Mesenchymal stem cell (in vitro differentiated cells and primary cell): ENCODE results near the gene CCL4L2.
"Not testable (repeated sequence)": the region's sequence is repeated elsewhere in the genome, so short reads cannot be mapped to it uniquely, and the experiment has no call there.

Source experiments
- DNase-seq: peaks from one replicate; pipeline ENCODE4 v3.0.0-alpha.2; 2013
- H2AFZ ChIP-seq: one replicate; pipeline ENCODE4 v1.6.1; 2013; ENCODE audit warnings: low read depth, mild to moderate bottlenecking, control low read depth, inconsistent platforms, low read length, moderate library complexity
- H2AK5ac ChIP-seq: 2 replicates; pipeline ENCODE4 v1.6.1; 2013; ENCODE audit warnings: low read length, moderate library complexity, mild to moderate bottlenecking, inconsistent platforms; ENCODE audit not compliant: severe bottlenecking
- H2BK120ac ChIP-seq: one replicate; pipeline ENCODE4 v1.6.1; 2013; ENCODE audit warnings: low read depth, mild to moderate bottlenecking, inconsistent platforms, low read length, moderate library complexity
- H2BK12ac ChIP-seq, 2 experiments: one replicate each; pipeline ENCODE4 v1.6.1; 2013; ENCODE audit warnings: inconsistent platforms in 2 of 2, low read length in 2 of 2, mild to moderate bottlenecking in 2 of 2, moderate library complexity in 2 of 2, control low read depth in 1 of 2
- H2BK15ac ChIP-seq: one replicate; pipeline ENCODE4 v1.6.1; 2013; ENCODE audit warnings: mild to moderate bottlenecking, low read depth, inconsistent platforms; ENCODE audit not compliant: poor library complexity, severe bottlenecking
- H2BK5ac ChIP-seq: 2 replicates; pipeline ENCODE4 v1.6.1; 2013; ENCODE audit warnings: low read depth, mild to moderate bottlenecking, low read length, control low read depth, inconsistent platforms; ENCODE audit not compliant: poor library complexity, severe bottlenecking
- H3K14ac ChIP-seq, 2 experiments: one replicate each; pipeline ENCODE4 v1.6.1; 2013; ENCODE audit warnings: inconsistent platforms in 2 of 2, low read length in 2 of 2, control low read depth in 1 of 2, mild to moderate bottlenecking in 1 of 2, moderate library complexity in 1 of 2
- H3K18ac ChIP-seq, 2 experiments: one replicate each; pipeline ENCODE4 v1.6.1; 2013; ENCODE audit warnings: inconsistent platforms in 2 of 2, low read length in 2 of 2, control low read depth in 1 of 2, low read depth in 1 of 2, mild to moderate bottlenecking in 1 of 2
- H3K23ac ChIP-seq, 2 experiments: one replicate each; pipeline ENCODE4 v1.6.1; 2013; ENCODE audit warnings: inconsistent platforms in 2 of 2, low read length in 2 of 2, mild to moderate bottlenecking in 2 of 2, moderate library complexity in 2 of 2, control low read depth in 1 of 2
- H3K27ac ChIP-seq: 2 replicates; pipeline ENCODE4 v1.5.1; 2013; ENCODE audit warnings: mild to moderate bottlenecking, moderate library complexity, low read length, control low read depth, inconsistent platforms; ENCODE audit not compliant: poor library complexity, severe bottlenecking
- H3K27me3 ChIP-seq, 2 experiments: 2 replicates each; pipeline versions ENCODE4 v1.6.1 to v1.7.0; 2013; ENCODE audit warnings: low read length in 2 of 2, mild to moderate bottlenecking in 2 of 2, moderate library complexity in 2 of 2, control low read depth in 1 of 2, inconsistent platforms in 1 of 2; ENCODE audit not compliant: control insufficient read depth in 1 of 2, insufficient read depth in 1 of 2
- H3K36me3 ChIP-seq, 2 experiments: 2 replicates each; pipeline versions ENCODE4 v1.6.1 to v1.7.0; 2013; ENCODE audit warnings: low read length in 2 of 2, control low read depth in 1 of 2, inconsistent platforms in 1 of 2, low read depth in 1 of 2, mild to moderate bottlenecking in 1 of 2; ENCODE audit not compliant: insufficient read depth in 2 of 2, control insufficient read depth in 1 of 2
- H3K4ac ChIP-seq, 2 experiments: one replicate each; pipeline ENCODE4 v1.6.1; 2013; ENCODE audit warnings: inconsistent platforms in 2 of 2, low read length in 2 of 2, mild to moderate bottlenecking in 2 of 2, moderate library complexity in 2 of 2, control low read depth in 1 of 2, low read depth in 1 of 2
- H3K4me1 ChIP-seq: 2 replicates; pipeline ENCODE4 v1.6.1; 2013; ENCODE audit warnings: low read depth, low read length, control low read depth; ENCODE audit not compliant: control insufficient read depth, insufficient read depth
- H3K4me2 ChIP-seq: 2 replicates; pipeline ENCODE4 v1.6.1; 2013; ENCODE audit warnings: low read length, mild to moderate bottlenecking, inconsistent platforms; ENCODE audit not compliant: poor library complexity, severe bottlenecking
- H3K4me3 ChIP-seq, 2 experiments: 2 replicates each; pipeline versions ENCODE4 v1.5.1 to v1.7.0; 2013; ENCODE audit warnings: low read length in 2 of 2, mild to moderate bottlenecking in 2 of 2, control low read depth in 1 of 2, low read depth in 1 of 2; ENCODE audit not compliant: insufficient read depth in 1 of 2
- H3K79me1 ChIP-seq: replicated peaks from 2 replicates; pipeline ENCODE4 v1.6.1; 2013; ENCODE audit warnings: mild to moderate bottlenecking, control low read depth, low read length, inconsistent platforms; ENCODE audit not compliant: poor library complexity, severe bottlenecking
- H3K9ac ChIP-seq: 2 replicates; pipeline ENCODE4 v1.7.0; 2013; ENCODE audit warnings: mild to moderate bottlenecking, low read length, moderate library complexity
- H3K9me3 ChIP-seq: 2 replicates; pipeline ENCODE4 v1.7.0; 2013; ENCODE audit warnings: mild to moderate bottlenecking, low read length; ENCODE audit not compliant: control insufficient read depth
- H4K8ac ChIP-seq: one replicate; pipeline ENCODE4 v1.6.1; 2013; ENCODE audit warnings: inconsistent platforms, mild to moderate bottlenecking, low read length, moderate library complexity
- H4K91ac ChIP-seq: one replicate; pipeline ENCODE4 v1.6.1; 2013; ENCODE audit warnings: mild to moderate bottlenecking, low read length, inconsistent platforms
- WGBS: methylation state at CpG from one replicate; pipeline ENCODE4 v1.1.7; 2013; ENCODE audit warnings: mixed read lengths; 5-methylcytosine and 5-hydroxymethylcytosine counted together

Gene CCL4L2

GRCh38 chr17:36194832-36195433 is 15.9 kb upstream of the CCL4L2 start:
- H2BK120ac ChIP-seq, H3K9ac ChIP-seq, H2BK5ac ChIP-seq, H3K79me1 ChIP-seq, H2AK5ac ChIP-seq, H3K4me3 ChIP-seq, H3K27ac ChIP-seq, H4K91ac ChIP-seq, H3K9me3 ChIP-seq, H3K36me3 ChIP-seq, H3K14ac ChIP-seq, H2AFZ ChIP-seq, H3K4me1 ChIP-seq, H3K23ac ChIP-seq, DNase-seq, H3K4me2 ChIP-seq: not testable (repeated sequence)
- Histone ChIP-seq H3K18ac (peak overlapping the region in 1 of 2 experiments; percentile 4), H2BK15ac (peak overlapping the region; percentile 82), H2BK12ac (peak overlapping the region; percentile 4 to 23), H4K8ac (peak overlapping the region; percentile 8), H3K4ac (peak overlapping the region in 1 of 2 experiments; percentile 10), H3K27me3 (peaks cover 0 to 20% of the 10 kb centered on the region in 2 experiments)
- WGBS, result 87% methylated on average over 10 of the region's 10 CpGs

DNA sequence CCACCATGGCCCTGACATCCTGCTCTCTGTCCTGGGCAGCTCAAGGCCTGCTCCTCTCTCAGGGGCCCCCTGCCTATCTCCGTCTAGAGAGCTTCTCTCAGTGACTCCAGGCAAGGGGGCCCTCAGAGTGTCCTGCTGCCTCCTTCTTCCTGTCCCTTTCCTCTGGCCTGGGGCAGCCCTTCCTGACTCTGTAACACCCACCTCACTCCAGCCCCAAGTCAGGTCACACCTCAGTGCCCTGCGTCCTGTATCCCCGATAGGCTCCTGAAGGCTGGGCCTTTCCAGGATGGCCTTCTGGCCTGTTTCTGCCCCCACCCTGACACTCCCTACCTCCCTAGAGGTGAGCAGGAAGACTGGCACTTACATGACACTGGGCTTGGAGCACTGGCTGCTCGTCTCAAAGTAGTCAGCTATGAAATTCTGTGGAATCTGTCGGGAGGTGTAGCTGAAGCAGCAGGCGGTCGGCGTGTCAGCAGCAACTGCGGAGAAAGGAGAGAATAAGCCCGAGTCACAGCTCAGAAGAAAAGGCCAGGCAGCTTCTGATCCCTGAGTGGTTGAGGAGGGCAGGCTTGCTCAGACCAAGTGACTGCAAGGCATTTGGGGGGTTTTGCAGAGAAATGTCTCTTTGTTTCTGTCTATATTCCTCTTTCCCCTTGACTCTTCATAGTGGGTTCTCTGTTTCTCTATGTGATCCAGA is 15.3 kb upstream of the CCL4L2 start:
- Histone ChIP-seq H3K23ac (peak overlapping the region in 1 of 2 experiments; percentile 46), H3K4me1 (peaks cover 4% of the 10 kb centered on the region), H2BK12ac (peak overlapping the region; percentile 4 to 59), H2AK5ac (no peak overlapping the region), H3K79me1 (no peaks in the 10 kb centered on the region), H3K18ac (peak overlapping the region in 1 of 2 experiments; percentile 4), H3K14ac (peak overlapping the region in 1 of 2 experiments; percentile 24), H2BK5ac (no peak overlapping the region), H3K27ac (no peak overlapping the region), H3K4ac (peak overlapping the region in 1 of 2 experiments; percentile 10), H2BK15ac (peak overlapping the region; percentile 82), H3K27me3 (peaks cover 0 to 20% of the 10 kb centered on the region in 2 experiments), H3K4me2 (no peak overlapping the region), H4K91ac (peak overlapping the region; percentile 44), H3K9ac (no peak overlapping the region), H4K8ac (peak overlapping the region; percentile 8), H2AFZ (no peak overlapping the region), H3K4me3 (no peak overlapping the region), H3K36me3 (no peaks in the 10 kb centered on the region), H3K9me3 (no peaks in the 10 kb centered on the region), H2BK120ac (no peak overlapping the region)
- 67% methylated on average over 10 of the region's 10 CpGs for WGBS
- no peak for DNase-seq

DNA sequence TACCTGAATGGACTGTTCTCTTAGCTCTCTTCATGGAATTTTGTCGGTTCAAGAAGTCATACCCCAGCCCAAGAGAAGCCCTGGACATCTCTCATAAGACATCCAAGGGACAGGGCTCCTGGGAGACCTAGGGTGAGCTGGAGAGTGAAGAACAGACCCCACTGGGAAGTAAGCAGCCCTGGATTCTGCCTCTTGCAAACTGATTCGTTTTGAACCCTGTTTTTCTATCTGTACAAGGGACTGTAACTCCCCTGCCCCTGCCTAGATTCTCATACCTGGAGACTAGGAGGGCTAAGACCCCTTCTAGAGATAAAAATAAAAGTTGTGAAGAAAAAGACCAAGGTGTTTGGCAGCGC is 14.8 kb upstream of the CCL4L2 start:
- Histone ChIP-seq H3K36me3 (no peaks in the 10 kb centered on the region), H3K23ac (no peak overlapping the region), H4K91ac (no peak overlapping the region), H4K8ac (no peak overlapping the region), H3K14ac (no peak overlapping the region), H2BK120ac (no peak overlapping the region), H3K18ac (no peak overlapping the region), H3K4me3 (no peak overlapping the region), H2BK15ac (no peak overlapping the region), H2AK5ac (no peak overlapping the region), H2BK5ac (no peak overlapping the region), H3K4me2 (no peak overlapping the region), H2AFZ (no peak overlapping the region), H3K9ac (no peak overlapping the region), H3K27me3 (peaks cover 0 to 20% of the 10 kb centered on the region in 2 experiments), H3K79me1 (no peaks in the 10 kb centered on the region), H3K27ac (no peak overlapping the region), H3K4me1 (peaks cover 4% of the 10 kb centered on the region), H2BK12ac (no peak overlapping the region), H3K9me3 (no peaks in the 10 kb centered on the region), H3K4ac (no peak overlapping the region)
- 69% methylated on average over 3 of the region's 3 CpGs for WGBS
- no peak for DNase-seq

- Histone ChIP-seq H3K4ac (no peak overlapping the region), H2BK15ac (no peak overlapping the region), H3K27ac (no peak overlapping the region), H2BK5ac (no peak overlapping the region), H4K8ac (no peak overlapping the region), H2BK120ac (no peak overlapping the region), H3K14ac (no peak overlapping the region), H3K4me2 (no peak overlapping the region), H3K36me3 (no peaks in the 10 kb centered on the region), H3K27me3 (peaks cover 0 to 20% of the 10 kb centered on the region in 2 experiments), H4K91ac (no peak overlapping the region), H3K79me1 (no peaks in the 10 kb centered on the region), H3K4me1 (peaks cover 4% of the 10 kb centered on the region), H2AFZ (no peak overlapping the region), H2AK5ac (no peak overlapping the region), H2BK12ac (no peak overlapping the region), H3K23ac (no peak overlapping the region), H3K9ac (no peak overlapping the region), H3K18ac (no peak overlapping the region), H3K4me3 (no peak overlapping the region), H3K9me3 (no peaks in the 10 kb centered on the region)
- peak; percentile 32 for DNase-seq
- WGBS, result 68% methylated on average over 4 of the region's 4 CpGs
Observed at GRCh38 chr17:36197387-36197703, 13.5 kb upstream of the CCL4L2 start.
